Stimulated activated CD4-positive, alpha-beta T cell treated with anti-CD3 and anti-CD28 coated beads, Interleukin-15, amount 100 ng/mL, for 48 hours (primary cell): ENCODE data around the gene CEMIP.
A peak's percentile ranks its signal among the peaks of the same experiment; 100 is the strongest.

Experiments
- DNase-seq, 2 donors: peaks; one replicate each; pipeline ENCODE4 v3.0.0-alpha.2; 2020; ENCODE audit warnings: low read depth in 2 of 2

Gene CEMIP

GRCh38 chr15:80979538-80980200 is 200.5 kb downstream of the CEMIP start:
- no peak for DNase-seq

GRCh38 chr15:80982205-80982604 is 203.0 kb downstream of the CEMIP start:
- no peak for DNase-seq

GRCh38 chr15:80982839-80983238 is 203.7 kb downstream of the CEMIP start:
- no peak for DNase-seq

GRCh38 chr15:80984856-80985255 is 205.7 kb downstream of the CEMIP start:
- DNase-seq, result no peak

GRCh38 chr15:80985981-80986380 is 206.8 kb downstream of the CEMIP start:
- DNase-seq, result no peak

- no peak for DNase-seq
These were observed 207.3 kb downstream of the CEMIP start for GRCh38 chr15:80986487-80986886.

- no peak for DNase-seq
These were observed 209.1 kb downstream of the CEMIP start for GRCh38 chr15:80988148-80988796.

- DNase-seq, result no peak
These were observed 209.9 kb downstream of the CEMIP start for GRCh38 chr15:80989081-80989517.

GRCh38 chr15:80989518-80990478 is 210.6 kb downstream of the CEMIP start, which contains the start of gene MESD:
Gene MESD (minus strand): TSS chr15:80989819. CDS start chr15:80989791, 28 bp downstream.
- peak; percentile 95 to 99 for DNase-seq

GRCh38 chr15:80990955-80991354 is 211.8 kb downstream of the CEMIP start:
- no peak for DNase-seq

- DNase-seq, result no peak
These were observed 212.3 kb downstream of the CEMIP start for GRCh38 chr15:80991421-80991820.

GRCh38 chr15:80992006-80992405 is 212.8 kb downstream of the CEMIP start:
- no peak for DNase-seq

GRCh38 chr15:80992441-80992840 is 213.3 kb downstream of the CEMIP start:
- no peak for DNase-seq

GRCh38 chr15:80996247-80996646 is 217.1 kb downstream of the CEMIP start:
- no peak for DNase-seq

GRCh38 chr15:80997692-80998091 is 218.5 kb downstream of the CEMIP start:
- no peak for DNase-seq

- no peak for DNase-seq
These were observed 219.1 kb downstream of the CEMIP start for GRCh38 chr15:80998251-80998650.

- peak in 1 of 2 donors; percentile 59 for DNase-seq
These were observed 220.5 kb downstream of the CEMIP start for GRCh38 chr15:80999623-81000036.

- no peak for DNase-seq
These were observed 221.0 kb downstream of the CEMIP start for GRCh38 chr15:81000144-81000623.

GRCh38 chr15:81000624-81001151 is 221.5 kb downstream of the CEMIP start, which contains the start of gene TLNRD1:
Gene TLNRD1 (plus strand): TSS chr15:81000923. CDS start chr15:81002272, 1,349 bp downstream.
- DNase-seq, result peak; percentile 71 to 77
